22Rv1 (cell line): ENCODE results near the gene PARP1.

Source experiments
- CTCF ChIP-seq: fragments of 450-650 bp; IDR thresholded peaks from 2 replicates; pipeline ENCODE4 v1.5.1; 2017; ENCODE audit warnings: mild to moderate bottlenecking
- ZFX ChIP-seq: fragments of 450-650 bp; IDR thresholded peaks from 2 replicates; pipeline ENCODE4 v1.6.1; 2017; ENCODE audit warnings: antibody characterized with exemption, borderline replicate concordance

- no peak for TF ChIP-seq CTCF
- TF ChIP-seq ZFX = no peak
These were observed 745 bp downstream of the PARP1 start for GRCh38 chr1:226407199-226407496.
